Measurements from ENCODE around the gene SNX13. TPM values are rescaled to one million over a fixed set of nuclear protein-coding genes. Genes with fewer than 3 reads are reported as not detected.

SNX13 gene
- total and polyA plus RNA-seq, 2 experiments from 2014 or later = 7.5 to 42.7 TPM

DNA sequence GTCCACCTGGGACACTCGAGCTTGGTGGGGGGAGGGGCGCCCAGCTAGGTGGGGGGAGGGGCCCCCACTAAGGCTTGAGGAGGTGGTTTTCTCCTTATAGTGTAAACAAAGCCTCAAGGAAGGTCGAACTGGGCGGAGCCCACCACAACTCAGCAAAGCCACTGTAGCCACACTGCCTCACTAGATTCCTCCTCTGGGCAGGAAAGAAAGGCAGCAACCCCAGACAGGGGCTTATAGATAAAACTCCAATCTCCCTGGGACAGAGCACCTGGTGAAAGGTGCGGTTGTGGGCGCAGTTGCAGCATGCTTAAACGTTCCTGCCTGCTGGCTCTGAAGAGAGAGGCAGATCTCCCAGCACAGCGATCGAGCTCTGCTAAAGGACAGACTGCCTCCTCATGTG, 133.1 kb downstream of the SNX13 start:
- TF ChIP-seq EZH2phosphoT487 (IDR thresholded peaks at IDR 0.05; ENCODE audit: unreplicated experiment) (no peak), CREB1 (CRISPR knock-in tag; IDR thresholded peaks at IDR 0.05; ENCODE audit: low read depth) (no peak), EZH2 (IDR thresholded peaks at IDR 0.05; ENCODE audit: low read depth, unreplicated experiment) (no peak), POLR2AphosphoS5 (IDR thresholded peaks at IDR 0.05; ENCODE audit: low read depth) (no peak), NANOG (IDR thresholded peaks at IDR 0.05; ENCODE audit: borderline replicate concordance) (no peak), ZNF114 (CRISPR knock-in tag; IDR thresholded peaks at IDR 0.05) (no peak), JUNB (IDR thresholded peaks at IDR 0.05; ENCODE audit: unreplicated experiment) (no peak), ZNF331 (CRISPR knock-in tag; IDR thresholded peaks at IDR 0.05; ENCODE audit: low read depth) (no peak)
- TF ChIP-seq, protein P1, sequence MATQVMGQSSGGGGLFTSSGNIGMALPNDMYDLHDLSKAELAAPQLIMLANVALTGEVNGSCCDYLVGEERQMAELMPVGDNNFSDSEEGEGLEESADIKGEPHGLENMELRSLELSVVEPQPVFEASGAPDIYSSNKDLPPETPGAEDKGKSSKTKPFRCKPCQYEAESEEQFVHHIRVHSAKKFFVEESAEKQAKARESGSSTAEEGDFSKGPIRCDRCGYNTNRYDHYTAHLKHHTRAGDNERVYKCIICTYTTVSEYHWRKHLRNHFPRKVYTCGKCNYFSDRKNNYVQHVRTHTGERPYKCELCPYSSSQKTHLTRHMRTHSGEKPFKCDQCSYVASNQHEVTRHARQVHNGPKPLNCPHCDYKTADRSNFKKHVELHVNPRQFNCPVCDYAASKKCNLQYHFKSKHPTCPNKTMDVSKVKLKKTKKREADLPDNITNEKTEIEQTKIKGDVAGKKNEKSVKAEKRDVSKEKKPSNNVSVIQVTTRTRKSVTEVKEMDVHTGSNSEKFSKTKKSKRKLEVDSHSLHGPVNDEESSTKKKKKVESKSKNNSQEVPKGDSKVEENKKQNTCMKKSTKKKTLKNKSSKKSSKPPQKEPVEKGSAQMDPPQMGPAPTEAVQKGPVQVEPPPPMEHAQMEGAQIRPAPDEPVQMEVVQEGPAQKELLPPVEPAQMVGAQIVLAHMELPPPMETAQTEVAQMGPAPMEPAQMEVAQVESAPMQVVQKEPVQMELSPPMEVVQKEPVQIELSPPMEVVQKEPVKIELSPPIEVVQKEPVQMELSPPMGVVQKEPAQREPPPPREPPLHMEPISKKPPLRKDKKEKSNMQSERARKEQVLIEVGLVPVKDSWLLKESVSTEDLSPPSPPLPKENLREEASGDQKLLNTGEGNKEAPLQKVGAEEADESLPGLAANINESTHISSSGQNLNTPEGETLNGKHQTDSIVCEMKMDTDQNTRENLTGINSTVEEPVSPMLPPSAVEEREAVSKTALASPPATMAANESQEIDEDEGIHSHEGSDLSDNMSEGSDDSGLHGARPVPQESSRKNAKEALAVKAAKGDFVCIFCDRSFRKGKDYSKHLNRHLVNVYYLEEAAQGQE (IDR thresholded peaks at IDR 0.05; ENCODE audit: unreplicated experiment) = no peak
- TF ChIP-seq, protein P2, sequence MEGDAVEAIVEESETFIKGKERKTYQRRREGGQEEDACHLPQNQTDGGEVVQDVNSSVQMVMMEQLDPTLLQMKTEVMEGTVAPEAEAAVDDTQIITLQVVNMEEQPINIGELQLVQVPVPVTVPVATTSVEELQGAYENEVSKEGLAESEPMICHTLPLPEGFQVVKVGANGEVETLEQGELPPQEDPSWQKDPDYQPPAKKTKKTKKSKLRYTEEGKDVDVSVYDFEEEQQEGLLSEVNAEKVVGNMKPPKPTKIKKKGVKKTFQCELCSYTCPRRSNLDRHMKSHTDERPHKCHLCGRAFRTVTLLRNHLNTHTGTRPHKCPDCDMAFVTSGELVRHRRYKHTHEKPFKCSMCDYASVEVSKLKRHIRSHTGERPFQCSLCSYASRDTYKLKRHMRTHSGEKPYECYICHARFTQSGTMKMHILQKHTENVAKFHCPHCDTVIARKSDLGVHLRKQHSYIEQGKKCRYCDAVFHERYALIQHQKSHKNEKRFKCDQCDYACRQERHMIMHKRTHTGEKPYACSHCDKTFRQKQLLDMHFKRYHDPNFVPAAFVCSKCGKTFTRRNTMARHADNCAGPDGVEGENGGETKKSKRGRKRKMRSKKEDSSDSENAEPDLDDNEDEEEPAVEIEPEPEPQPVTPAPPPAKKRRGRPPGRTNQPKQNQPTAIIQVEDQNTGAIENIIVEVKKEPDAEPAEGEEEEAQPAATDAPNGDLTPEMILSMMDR (conservative IDR thresholded peaks at IDR 0.05; ENCODE audit: low read depth in 2 of 2) = no peak
- TF ChIP-seq, protein P3, sequence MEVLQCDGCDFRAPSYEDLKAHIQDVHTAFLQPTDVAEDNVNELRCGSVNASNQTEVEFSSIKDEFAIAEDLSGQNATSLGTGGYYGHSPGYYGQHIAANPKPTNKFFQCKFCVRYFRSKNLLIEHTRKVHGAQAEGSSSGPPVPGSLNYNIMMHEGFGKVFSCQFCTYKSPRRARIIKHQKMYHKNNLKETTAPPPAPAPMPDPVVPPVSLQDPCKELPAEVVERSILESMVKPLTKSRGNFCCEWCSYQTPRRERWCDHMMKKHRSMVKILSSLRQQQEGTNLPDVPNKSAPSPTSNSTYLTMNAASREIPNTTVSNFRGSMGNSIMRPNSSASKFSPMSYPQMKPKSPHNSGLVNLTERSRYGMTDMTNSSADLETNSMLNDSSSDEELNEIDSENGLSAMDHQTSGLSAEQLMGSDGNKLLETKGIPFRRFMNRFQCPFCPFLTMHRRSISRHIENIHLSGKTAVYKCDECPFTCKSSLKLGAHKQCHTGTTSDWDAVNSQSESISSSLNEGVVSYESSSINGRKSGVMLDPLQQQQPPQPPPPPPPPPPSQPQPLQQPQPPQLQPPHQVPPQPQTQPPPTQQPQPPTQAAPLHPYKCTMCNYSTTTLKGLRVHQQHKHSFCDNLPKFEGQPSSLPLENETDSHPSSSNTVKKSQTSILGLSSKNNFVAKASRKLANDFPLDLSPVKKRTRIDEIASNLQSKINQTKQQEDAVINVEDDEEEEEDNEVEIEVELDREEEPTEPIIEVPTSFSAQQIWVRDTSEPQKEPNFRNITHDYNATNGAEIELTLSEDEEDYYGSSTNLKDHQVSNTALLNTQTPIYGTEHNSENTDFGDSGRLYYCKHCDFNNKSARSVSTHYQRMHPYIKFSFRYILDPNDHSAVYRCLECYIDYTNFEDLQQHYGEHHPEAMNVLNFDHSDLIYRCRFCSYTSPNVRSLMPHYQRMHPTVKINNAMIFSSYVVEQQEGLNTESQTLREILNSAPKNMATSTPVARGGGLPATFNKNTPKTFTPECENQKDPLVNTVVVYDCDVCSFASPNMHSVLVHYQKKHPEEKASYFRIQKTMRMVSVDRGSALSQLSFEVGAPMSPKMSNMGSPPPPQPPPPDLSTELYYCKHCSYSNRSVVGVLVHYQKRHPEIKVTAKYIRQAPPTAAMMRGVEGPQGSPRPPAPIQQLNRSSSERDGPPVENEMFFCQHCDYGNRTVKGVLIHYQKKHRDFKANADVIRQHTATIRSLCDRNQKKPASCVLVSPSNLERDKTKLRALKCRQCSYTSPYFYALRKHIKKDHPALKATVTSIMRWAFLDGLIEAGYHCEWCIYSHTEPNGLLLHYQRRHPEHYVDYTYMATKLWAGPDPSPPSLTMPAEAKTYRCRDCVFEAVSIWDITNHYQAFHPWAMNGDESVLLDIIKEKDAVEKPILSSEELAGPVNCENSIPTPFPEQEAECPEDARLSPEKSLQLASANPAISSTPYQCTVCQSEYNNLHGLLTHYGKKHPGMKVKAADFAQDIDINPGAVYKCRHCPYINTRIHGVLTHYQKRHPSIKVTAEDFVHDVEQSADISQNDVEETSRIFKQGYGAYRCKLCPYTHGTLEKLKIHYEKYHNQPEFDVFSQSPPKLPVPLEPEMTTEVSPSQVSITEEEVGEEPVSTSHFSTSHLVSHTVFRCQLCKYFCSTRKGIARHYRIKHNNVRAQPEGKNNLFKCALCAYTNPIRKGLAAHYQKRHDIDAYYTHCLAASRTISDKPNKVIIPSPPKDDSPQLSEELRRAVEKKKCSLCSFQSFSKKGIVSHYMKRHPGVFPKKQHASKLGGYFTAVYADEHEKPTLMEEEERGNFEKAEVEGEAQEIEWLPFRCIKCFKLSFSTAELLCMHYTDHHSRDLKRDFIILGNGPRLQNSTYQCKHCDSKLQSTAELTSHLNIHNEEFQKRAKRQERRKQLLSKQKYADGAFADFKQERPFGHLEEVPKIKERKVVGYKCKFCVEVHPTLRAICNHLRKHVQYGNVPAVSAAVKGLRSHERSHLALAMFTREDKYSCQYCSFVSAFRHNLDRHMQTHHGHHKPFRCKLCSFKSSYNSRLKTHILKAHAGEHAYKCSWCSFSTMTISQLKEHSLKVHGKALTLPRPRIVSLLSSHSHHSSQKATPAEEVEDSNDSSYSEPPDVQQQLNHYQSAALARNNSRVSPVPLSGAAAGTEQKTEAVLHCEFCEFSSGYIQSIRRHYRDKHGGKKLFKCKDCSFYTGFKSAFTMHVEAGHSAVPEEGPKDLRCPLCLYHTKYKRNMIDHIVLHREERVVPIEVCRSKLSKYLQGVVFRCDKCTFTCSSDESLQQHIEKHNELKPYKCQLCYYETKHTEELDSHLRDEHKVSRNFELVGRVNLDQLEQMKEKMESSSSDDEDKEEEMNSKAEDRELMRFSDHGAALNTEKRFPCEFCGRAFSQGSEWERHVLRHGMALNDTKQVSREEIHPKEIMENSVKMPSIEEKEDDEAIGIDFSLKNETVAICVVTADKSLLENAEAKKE (CRISPR knock-in tag; IDR thresholded peaks at IDR 0.05) = no peak
- no peaks in the 10 kb centered on the region for H4K20me1 ChIP-seq (replicated peaks; ENCODE audit: insufficient read depth)
- H3K27ac Mint-ChIP-seq = peak overlapping the region; percentile 68; the same call in 1 of the 2 replicates
- H3K9me2 ChIP-seq (ENCODE audit: insufficient read depth) = peaks cover 4% of the 10 kb centered on the region; the same call in 1 of the 2 replicates
- H3F3A ChIP-seq (replicated peaks; ENCODE audit: low read depth) = no peaks in the 10 kb centered on the region
- peaks cover 18% of the 10 kb centered on the region for H3K9me3 Mint-ChIP-seq
- no peaks in the 10 kb centered on the region for H3K4me1 ChIP-seq (ENCODE audit: insufficient read depth)
- H3K4me1 Mint-ChIP-seq = peaks cover 21% of the 10 kb centered on the region
- peak; percentile 89 for ATAC-seq
- peaks cover 36% of the 10 kb centered on the region for H3K36me3 Mint-ChIP-seq (ENCODE audit: low read depth)
- H3K79me2 ChIP-seq (replicated peaks; ENCODE audit: insufficient read depth) = peaks cover 7% of the 10 kb centered on the region; the same call in 1 of the 2 replicates
- peak overlapping the region; percentile 41; the same call in 1 of the 2 replicates for H3K27ac ChIP-seq (ENCODE audit: low read depth)
- peaks cover 3% of the 10 kb centered on the region for H3K27me3 Mint-ChIP-seq (ENCODE audit: insufficient read depth, low read depth, poor library complexity)
- peak; percentile 51 for DNase-seq (ENCODE audit: low spot score)
- no peak overlapping the region for H2AFZ ChIP-seq
- H3K36me3 ChIP-seq (ENCODE audit: insufficient read depth) = no peaks in the 10 kb centered on the region
- no peak overlapping the region for H3K4me3 ChIP-seq
- H3K4me2 ChIP-seq = no peak overlapping the region; the same call in 1 of the 2 replicates
- H3K27me3 ChIP-seq (ENCODE audit: insufficient read depth) = no peaks in the 10 kb centered on the region
- no peak overlapping the region for H3K4me3 Mint-ChIP-seq

Measured in GM23338 (cell line).